ENCODE data around the gene ARHGAP19. TPM values are rescaled to one million over a fixed set of nuclear protein-coding genes. Genes with fewer than 3 reads are reported as not detected.

The ARHGAP19 gene
- polyA plus RNA-seq, 1 donor: 17.2 TPM

DNA sequence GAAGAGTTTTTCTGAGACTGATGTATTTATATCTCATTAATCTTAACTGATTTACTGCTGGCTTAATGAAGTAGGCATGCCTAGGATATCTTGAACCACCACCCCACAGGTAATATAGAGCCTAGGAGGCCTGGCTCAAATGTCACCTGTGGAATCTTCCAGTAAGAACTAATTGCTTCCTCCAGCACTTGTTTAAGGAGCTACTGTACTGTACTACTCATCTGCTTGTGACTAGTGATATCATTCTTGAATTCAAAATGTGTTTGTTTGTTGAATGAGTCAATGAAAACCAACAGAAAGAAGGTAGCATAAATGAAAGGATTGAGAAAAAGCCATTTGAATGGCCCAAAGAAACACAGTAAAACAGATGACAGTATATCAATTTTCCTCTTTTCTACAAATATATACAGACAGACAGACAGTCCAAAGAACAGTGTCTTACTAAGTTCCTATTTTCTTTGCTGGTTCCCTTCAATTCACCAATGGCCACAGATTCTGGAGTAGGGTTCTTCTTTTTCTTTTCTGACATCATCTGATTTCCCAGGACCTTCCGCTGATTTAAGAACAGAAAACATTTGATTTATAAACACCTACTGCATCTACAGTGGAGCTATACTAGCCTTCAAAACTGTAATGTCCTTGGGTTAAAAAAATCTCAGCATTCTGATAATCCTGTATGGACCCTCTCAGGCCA lies 63.0 kb downstream of the ARHGAP19 start:
- H3K36me3 ChIP-seq (ENCODE audit: control insufficient read depth, insufficient read depth, low read length): peaks cover 26% of the 10 kb centered on the region

DNA sequence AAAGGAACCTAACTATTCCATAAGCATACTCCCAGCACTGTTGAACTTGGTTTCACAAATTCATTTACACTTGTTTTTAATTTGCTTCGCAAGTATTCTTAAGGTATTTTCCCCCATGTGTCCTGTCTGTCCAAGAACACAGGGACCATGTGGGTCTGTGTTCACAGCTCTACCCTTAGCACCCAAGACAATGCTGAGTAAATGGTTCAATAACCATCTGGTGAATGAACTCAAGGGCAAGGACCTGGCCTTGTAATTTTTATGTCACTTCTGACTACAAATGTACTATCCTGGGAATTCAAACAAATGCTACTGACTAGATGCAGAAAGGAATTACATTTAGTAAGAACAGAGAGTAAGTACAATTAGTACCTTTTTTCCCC lies 63.7 kb downstream of the ARHGAP19 start:
- Histone ChIP-seq H3K36me3 (ENCODE audit: control insufficient read depth, insufficient read depth, low read length) (peaks cover 28% of the 10 kb centered on the region), H3K27me3 (ENCODE audit: control insufficient read depth, insufficient read depth, low read length) (no peaks in the 10 kb centered on the region), H3K4me3 (ENCODE audit: low read length) (no peak overlapping the region), H3K9me3 (ENCODE audit: control insufficient read depth, low read depth, low read length) (no peaks in the 10 kb centered on the region), H3K27ac (ENCODE audit: low read length) (no peak overlapping the region), H3K4me1 (ENCODE audit: control insufficient read depth, insufficient read depth, low read length) (no peaks in the 10 kb centered on the region)
- DNase-seq: no peak
- 100% methylated on average over 1 of the region's 1 CpG for WGBS (ENCODE audit: insufficient coverage, low lambda C conversion rate)

More for the DNA sequence above, 63.0 kb downstream of the ARHGAP19 start:
- no peak for DNase-seq
- Histone ChIP-seq H3K27ac (ENCODE audit: low read length) (no peak overlapping the region), H3K9me3 (ENCODE audit: control insufficient read depth, low read depth, low read length) (no peaks in the 10 kb centered on the region), H3K4me1 (ENCODE audit: control insufficient read depth, insufficient read depth, low read length) (no peaks in the 10 kb centered on the region), H3K27me3 (ENCODE audit: control insufficient read depth, insufficient read depth, low read length) (no peaks in the 10 kb centered on the region), H3K4me3 (ENCODE audit: low read length) (no peak overlapping the region)
- no CpG with 5 or more reads among the region's 1 CpG for WGBS (ENCODE audit: insufficient coverage, low lambda C conversion rate)

DNA sequence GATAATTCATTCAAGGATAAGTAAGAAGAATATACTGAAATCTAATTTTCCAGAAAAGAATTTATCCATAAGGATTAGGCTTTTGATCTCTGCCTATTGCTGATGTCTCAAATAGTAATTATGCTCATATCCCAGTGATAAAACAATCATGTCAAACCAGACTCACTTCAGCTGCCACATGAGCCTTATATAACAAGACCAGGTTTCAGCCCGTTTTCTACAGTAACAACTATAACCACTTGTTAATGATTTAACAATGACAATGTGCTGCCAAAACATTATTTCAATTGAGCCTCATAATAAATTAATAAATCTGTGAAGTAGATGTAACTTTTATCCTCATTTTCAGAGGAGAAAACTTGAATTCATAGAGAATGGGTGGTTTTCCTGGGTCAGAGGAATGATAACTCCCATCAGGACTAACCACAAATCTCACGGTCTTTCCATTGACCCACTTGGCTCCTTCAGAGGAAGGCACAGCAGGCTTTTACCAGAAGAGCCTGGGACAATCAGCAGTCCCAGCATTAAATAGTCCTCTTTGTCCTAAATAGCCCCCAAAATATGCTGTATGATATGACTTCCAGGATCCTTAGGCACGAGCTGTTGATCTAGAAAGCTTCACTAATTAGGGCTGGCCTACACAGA lies 64.2 kb downstream of the ARHGAP19 start:
- no peaks in the 10 kb centered on the region for H3K27me3 ChIP-seq (ENCODE audit: control insufficient read depth, insufficient read depth, low read length)
- no peak overlapping the region for H3K4me3 ChIP-seq (ENCODE audit: low read length)
- H3K27ac ChIP-seq (ENCODE audit: low read length): no peak overlapping the region
- no CpG with 5 or more reads among the region's 3 CpGs for WGBS (ENCODE audit: insufficient coverage, low lambda C conversion rate)
- DNase-seq: no peak
- no peaks in the 10 kb centered on the region for H3K4me1 ChIP-seq (ENCODE audit: control insufficient read depth, insufficient read depth, low read length)
- H3K9me3 ChIP-seq (ENCODE audit: control insufficient read depth, low read depth, low read length): no peaks in the 10 kb centered on the region
- peaks cover 28% of the 10 kb centered on the region for H3K36me3 ChIP-seq (ENCODE audit: control insufficient read depth, insufficient read depth, low read length)

DNA sequence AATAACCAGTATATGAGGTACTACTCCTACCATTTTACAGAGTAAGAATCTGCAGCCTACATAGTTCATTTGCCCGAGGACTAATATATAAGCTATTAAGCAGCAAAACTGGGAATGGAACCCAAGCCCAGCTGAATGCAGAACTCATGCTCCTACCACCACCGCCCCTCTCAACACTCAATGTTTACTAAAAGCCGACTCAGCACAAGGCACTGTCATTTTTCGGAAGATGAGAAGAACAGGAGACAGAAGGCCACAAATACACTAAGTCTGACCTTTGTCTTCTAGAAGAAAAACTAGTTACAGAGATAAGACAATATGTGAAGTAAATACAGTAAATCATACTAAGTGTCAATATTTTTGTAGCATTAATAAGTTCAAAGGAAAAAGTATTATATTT lies 66.0 kb downstream of the ARHGAP19 start:
- no peaks in the 10 kb centered on the region for H3K9me3 ChIP-seq (ENCODE audit: control insufficient read depth, low read depth, low read length)
- no peaks in the 10 kb centered on the region for H3K4me1 ChIP-seq (ENCODE audit: control insufficient read depth, insufficient read depth, low read length)
- no peak overlapping the region for H3K27ac ChIP-seq (ENCODE audit: low read length)
- no peak for DNase-seq
- H3K4me3 ChIP-seq (ENCODE audit: low read length): no peak overlapping the region
- WGBS (ENCODE audit: insufficient coverage, low lambda C conversion rate): 28% methylated on average over 2 of the region's 4 CpGs
- H3K27me3 ChIP-seq (ENCODE audit: control insufficient read depth, insufficient read depth, low read length): no peaks in the 10 kb centered on the region
- H3K36me3 ChIP-seq (ENCODE audit: control insufficient read depth, insufficient read depth, low read length): peaks cover 29% of the 10 kb centered on the region

DNA sequence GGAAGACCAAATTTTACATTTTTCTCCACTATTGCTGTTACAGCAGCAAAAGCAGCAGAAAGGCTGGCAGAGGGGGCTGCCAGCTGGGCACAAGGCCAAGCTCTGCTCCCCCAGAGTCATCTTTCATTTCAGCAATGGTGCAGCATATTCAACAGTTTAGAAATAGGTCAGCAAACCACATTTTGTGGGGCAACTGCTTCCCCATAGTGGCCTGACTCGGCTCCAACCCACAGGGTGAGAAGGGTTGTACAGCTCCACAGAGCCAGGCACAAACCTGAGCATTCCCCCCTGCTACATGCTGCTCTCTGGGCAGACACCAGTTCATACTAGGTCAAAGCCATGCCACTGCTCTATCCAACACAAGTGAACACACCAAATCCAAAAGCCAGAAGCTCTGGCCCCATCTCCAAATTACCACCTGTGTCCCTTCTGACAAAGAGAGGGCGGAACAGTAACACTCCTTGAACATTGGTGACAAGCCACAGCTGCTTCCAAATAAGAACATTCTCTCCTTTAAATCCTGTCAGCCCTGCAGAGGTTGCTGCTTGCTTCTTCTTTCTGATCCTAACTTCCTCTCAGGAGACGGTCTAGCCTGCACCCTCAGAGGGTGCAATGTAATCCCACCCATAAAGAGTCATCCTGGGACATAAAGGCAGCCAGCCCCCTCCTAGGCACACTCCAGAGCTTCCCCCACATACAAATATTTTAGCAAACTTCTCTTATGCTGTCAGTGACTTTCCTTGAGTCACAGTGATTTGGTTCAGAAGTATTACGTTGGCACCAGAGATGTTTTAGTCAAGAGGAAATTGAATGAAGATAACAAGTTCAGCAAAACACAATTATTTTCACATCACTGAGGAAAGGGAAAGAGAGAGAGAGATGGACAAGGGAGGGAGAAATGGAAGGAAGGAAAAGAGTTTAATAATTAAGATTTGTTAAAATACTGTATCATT lies 67.7 kb downstream of the ARHGAP19 start:
- H3K4me3 ChIP-seq (ENCODE audit: low read length): no peak overlapping the region
- WGBS (ENCODE audit: insufficient coverage, low lambda C conversion rate): 100% methylated on average over 2 of the region's 4 CpGs
- H3K36me3 ChIP-seq (ENCODE audit: control insufficient read depth, insufficient read depth, low read length): peaks cover 24% of the 10 kb centered on the region
- H3K9me3 ChIP-seq (ENCODE audit: control insufficient read depth, low read depth, low read length): no peaks in the 10 kb centered on the region
- no peak overlapping the region for H3K27ac ChIP-seq (ENCODE audit: low read length)
- no peaks in the 10 kb centered on the region for H3K4me1 ChIP-seq (ENCODE audit: control insufficient read depth, insufficient read depth, low read length)
- no peak for DNase-seq
- no peaks in the 10 kb centered on the region for H3K27me3 ChIP-seq (ENCODE audit: control insufficient read depth, insufficient read depth, low read length)

DNA sequence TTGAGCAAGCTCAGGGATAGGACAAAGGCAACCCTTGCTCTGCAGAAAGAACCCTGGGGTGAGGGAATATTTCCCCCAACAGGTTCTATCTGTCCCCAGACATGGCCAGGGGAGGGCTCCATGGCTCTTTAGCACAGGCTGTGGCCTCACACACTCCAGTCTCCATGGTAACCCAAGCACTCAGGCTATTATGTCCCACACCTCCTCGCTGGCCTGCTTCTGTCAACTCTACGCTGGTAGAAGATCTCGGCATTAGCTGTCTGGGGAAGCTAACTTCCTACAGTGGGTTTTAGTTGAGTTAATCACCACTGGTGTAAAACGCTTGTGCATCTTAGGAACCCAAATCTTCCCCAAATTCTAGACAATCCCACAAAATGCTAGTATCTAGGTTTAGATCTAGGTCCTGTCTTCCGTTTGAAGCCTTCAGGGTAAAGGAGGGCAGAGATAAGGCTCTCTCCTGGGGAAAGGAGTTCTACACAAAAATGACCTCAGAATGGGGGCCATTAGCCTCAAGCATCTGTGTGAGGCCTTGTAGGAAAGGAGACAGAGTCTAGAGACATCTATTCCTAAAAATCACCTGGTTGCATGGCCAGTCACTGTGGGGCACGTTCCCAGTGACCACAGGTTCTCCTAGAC lies 70.0 kb downstream of the ARHGAP19 start:
- DNase-seq: no peak
- no peaks in the 10 kb centered on the region for H3K27me3 ChIP-seq (ENCODE audit: control insufficient read depth, insufficient read depth, low read length)
- no CpG with 5 or more reads among the region's 6 CpGs for WGBS (ENCODE audit: insufficient coverage, low lambda C conversion rate)
- no peak overlapping the region for H3K4me3 ChIP-seq (ENCODE audit: low read length)
- H3K9me3 ChIP-seq (ENCODE audit: control insufficient read depth, low read depth, low read length): no peaks in the 10 kb centered on the region
- peaks cover 13% of the 10 kb centered on the region for H3K36me3 ChIP-seq (ENCODE audit: control insufficient read depth, insufficient read depth, low read length)
- no peaks in the 10 kb centered on the region for H3K4me1 ChIP-seq (ENCODE audit: control insufficient read depth, insufficient read depth, low read length)
- H3K27ac ChIP-seq (ENCODE audit: low read length): no peak overlapping the region

DNA sequence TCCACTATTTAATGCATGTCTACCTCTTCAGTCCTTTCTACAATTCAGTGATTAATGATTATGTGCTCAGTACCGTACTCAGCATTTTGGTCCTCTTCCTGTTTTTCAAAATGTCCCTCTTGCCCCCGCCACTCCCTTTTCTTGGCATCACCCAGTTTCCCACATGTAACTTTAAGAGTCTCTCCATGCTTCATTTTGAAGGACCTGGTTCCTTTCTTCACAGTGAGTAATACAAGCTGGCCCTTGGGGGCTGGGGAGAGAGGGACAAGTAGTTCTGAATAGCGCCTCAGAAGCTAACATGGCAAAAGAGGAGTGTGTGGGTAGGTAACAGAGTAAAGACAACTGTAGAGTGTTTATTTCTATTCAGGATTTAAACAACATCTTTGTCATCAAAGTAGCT lies 72.1 kb downstream of the ARHGAP19 start:
- Histone ChIP-seq H3K4me3 (ENCODE audit: low read length) (no peak overlapping the region), H3K4me1 (ENCODE audit: control insufficient read depth, insufficient read depth, low read length) (no peaks in the 10 kb centered on the region), H3K36me3 (ENCODE audit: control insufficient read depth, insufficient read depth, low read length) (peaks cover 10% of the 10 kb centered on the region), H3K27ac (ENCODE audit: low read length) (no peak overlapping the region), H3K9me3 (ENCODE audit: control insufficient read depth, low read depth, low read length) (no peaks in the 10 kb centered on the region), H3K27me3 (ENCODE audit: control insufficient read depth, insufficient read depth, low read length) (no peaks in the 10 kb centered on the region)
- no peak for DNase-seq
- WGBS (ENCODE audit: insufficient coverage, low lambda C conversion rate): 92% methylated on average over 2 of the region's 3 CpGs

DNA sequence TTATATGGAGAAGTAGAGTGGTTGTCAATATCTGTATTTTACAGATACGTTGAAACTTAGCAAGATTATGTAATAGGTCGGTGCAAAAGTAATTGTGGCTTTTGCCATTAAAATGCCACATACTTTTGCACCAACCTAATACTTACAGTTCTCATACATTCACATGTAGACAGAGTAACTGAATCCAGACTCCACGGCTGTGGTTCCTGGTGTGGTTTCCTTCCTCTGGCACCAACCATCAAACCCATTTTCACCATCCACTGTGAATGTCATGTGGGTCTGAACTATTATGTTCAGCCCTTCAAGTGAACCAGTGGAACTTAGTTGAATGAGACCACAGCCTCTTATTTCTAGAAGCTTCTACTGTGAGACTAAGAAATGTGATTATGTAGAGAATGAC lies 75.1 kb downstream of the ARHGAP19 start:
- Histone ChIP-seq H3K9me3 (ENCODE audit: control insufficient read depth, low read depth, low read length) (no peaks in the 10 kb centered on the region), H3K36me3 (ENCODE audit: control insufficient read depth, insufficient read depth, low read length) (peaks cover 2% of the 10 kb centered on the region), H3K27me3 (ENCODE audit: control insufficient read depth, insufficient read depth, low read length) (no peaks in the 10 kb centered on the region), H3K4me1 (ENCODE audit: control insufficient read depth, insufficient read depth, low read length) (no peaks in the 10 kb centered on the region), H3K27ac (ENCODE audit: low read length) (no peak overlapping the region), H3K4me3 (ENCODE audit: low read length) (no peak overlapping the region)
- DNase-seq: no peak
- WGBS (ENCODE audit: insufficient coverage, low lambda C conversion rate): no CpG with 5 or more reads among the region's 3 CpGs

DNA sequence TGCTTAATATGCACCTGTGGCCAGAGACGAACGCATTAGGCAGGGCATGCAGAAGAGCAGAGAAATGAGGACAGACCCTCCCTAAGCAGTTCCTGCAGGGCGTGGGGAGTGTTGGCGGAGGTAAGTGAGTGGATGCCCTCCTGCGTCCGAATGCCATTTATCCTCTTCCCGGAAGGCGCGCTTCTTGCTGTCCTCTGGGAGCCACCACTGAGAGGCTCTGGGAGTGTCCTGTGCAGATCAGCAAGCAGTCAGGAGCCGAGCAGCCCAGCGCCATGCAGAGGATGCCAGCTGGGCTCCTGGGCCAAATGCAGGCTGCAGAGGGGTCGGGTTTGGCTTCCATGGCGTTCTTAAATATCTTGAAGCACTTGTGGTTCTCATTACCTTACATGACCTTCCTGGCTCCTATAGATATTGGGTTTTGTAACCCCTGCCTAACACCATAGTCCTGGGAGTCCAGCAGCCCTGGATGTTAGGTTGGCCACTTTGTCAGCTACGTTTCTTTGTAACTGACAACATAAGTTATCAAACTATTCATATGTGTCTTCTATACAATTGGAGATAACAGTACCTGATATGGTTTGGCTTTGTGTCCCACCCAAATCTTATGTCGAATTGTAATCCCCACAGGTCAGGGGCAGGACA lies 76.7 kb downstream of the ARHGAP19 start:
- Histone ChIP-seq H3K36me3 (ENCODE audit: control insufficient read depth, insufficient read depth, low read length) (no peaks in the 10 kb centered on the region), H3K27ac (ENCODE audit: low read length) (no peak overlapping the region), H3K4me1 (ENCODE audit: control insufficient read depth, insufficient read depth, low read length) (no peaks in the 10 kb centered on the region), H3K9me3 (ENCODE audit: control insufficient read depth, low read depth, low read length) (no peaks in the 10 kb centered on the region), H3K27me3 (ENCODE audit: control insufficient read depth, insufficient read depth, low read length) (no peaks in the 10 kb centered on the region), H3K4me3 (ENCODE audit: low read length) (no peak overlapping the region)
- no peak for DNase-seq
- WGBS (ENCODE audit: insufficient coverage, low lambda C conversion rate): 60% methylated on average over 2 of the region's 15 CpGs

DNA sequence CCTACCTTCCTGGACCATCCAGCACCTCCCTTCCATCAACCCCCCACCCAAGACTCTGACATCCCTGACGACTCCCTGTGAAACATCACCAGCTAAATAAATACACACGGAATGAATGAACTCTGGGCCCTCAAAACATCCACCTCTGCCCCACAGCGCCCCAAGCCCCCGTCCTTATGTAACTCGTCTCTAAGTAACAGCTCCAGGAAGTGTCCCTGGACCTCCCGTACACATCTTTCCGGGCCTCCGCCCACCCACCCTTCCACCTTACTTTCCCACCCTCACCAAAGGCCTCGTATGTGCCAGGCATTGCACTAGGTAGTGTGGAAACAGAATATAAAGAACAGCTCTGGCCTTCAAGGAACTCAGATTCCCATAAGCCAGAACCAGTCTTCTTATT lies 79.0 kb downstream of the ARHGAP19 start:
- H3K36me3 ChIP-seq (ENCODE audit: control insufficient read depth, insufficient read depth, low read length): no peaks in the 10 kb centered on the region
- H3K27ac ChIP-seq (ENCODE audit: low read length): no peak overlapping the region
- no peak overlapping the region for H3K4me3 ChIP-seq (ENCODE audit: low read length)
- H3K27me3 ChIP-seq (ENCODE audit: control insufficient read depth, insufficient read depth, low read length): peaks cover 2% of the 10 kb centered on the region
- H3K9me3 ChIP-seq (ENCODE audit: control insufficient read depth, low read depth, low read length): no peaks in the 10 kb centered on the region
- 39% methylated on average over 3 of the region's 9 CpGs for WGBS (ENCODE audit: insufficient coverage, low lambda C conversion rate)
- DNase-seq: no peak
- H3K4me1 ChIP-seq (ENCODE audit: control insufficient read depth, insufficient read depth, low read length): no peaks in the 10 kb centered on the region

All from large intestine (tissue), 3 donors.